Measurements from ENCODE around the gene TPSG1.
A peak's percentile ranks its signal among the peaks of the same experiment; 100 is the strongest.

DNA sequence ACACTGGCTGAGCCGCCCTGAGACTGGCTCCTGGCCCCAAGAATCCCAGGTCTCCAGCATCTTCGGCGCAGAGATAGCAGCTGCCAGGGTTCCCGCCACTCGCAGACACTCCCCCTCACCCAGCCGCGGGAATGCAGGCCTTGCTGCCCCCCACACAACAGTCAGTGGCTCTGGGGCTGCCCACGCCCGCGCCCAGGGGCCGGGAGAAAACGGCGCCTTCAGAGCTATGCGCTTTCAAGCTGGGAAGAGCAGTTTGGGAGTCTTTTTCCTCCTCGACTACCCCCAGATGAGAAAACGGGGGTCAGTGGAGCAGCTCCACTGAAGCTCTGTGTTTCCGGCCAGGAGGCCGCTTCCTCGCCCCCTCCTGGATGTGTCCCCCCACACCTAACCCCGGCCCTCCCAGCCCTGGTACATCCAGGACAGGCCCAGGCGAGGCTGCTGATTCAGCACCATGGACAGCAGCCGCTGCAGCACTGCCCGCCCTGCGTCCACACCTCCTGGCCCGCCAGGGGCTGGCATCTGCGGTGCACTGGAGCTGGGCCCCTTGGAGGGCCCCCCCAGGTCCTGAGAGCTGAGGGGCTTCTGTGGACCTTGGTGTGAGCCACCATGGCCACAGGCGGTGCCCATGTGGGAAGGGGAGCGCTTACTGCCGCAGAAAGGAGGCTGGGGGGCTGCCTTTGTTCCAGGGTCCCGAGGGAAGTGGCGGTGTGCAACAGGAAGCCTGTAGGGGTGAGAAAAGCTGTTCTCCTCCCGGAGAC lies 36.5 kb downstream of the TPSG1 start:
- TF ChIP-seq NR1H2 (CRISPR knock-in tag; IDR thresholded peaks at IDR 0.05) = no peak; the same call in 1 of the 2 replicates
- TF ChIP-seq, protein P1, sequence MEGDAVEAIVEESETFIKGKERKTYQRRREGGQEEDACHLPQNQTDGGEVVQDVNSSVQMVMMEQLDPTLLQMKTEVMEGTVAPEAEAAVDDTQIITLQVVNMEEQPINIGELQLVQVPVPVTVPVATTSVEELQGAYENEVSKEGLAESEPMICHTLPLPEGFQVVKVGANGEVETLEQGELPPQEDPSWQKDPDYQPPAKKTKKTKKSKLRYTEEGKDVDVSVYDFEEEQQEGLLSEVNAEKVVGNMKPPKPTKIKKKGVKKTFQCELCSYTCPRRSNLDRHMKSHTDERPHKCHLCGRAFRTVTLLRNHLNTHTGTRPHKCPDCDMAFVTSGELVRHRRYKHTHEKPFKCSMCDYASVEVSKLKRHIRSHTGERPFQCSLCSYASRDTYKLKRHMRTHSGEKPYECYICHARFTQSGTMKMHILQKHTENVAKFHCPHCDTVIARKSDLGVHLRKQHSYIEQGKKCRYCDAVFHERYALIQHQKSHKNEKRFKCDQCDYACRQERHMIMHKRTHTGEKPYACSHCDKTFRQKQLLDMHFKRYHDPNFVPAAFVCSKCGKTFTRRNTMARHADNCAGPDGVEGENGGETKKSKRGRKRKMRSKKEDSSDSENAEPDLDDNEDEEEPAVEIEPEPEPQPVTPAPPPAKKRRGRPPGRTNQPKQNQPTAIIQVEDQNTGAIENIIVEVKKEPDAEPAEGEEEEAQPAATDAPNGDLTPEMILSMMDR (IDR thresholded peaks at IDR 0.05) = no peak
- no peak for TF ChIP-seq CBFB (CRISPR knock-in tag; IDR thresholded peaks at IDR 0.05; ENCODE audit: low read depth)
- TF ChIP-seq MXD4 (CRISPR knock-in tag; IDR thresholded peaks at IDR 0.05; ENCODE audit: borderline replicate concordance) = no peak
- 0 out of 2 replicates have a peak, but pooled peaks have one; percentile 17 for TF ChIP-seq IRF2 (CRISPR knock-in tag; IDR thresholded peaks at IDR 0.05; ENCODE audit: borderline replicate concordance, low read depth)
